ENCODE data around the gene MOSMO.

DNA sequence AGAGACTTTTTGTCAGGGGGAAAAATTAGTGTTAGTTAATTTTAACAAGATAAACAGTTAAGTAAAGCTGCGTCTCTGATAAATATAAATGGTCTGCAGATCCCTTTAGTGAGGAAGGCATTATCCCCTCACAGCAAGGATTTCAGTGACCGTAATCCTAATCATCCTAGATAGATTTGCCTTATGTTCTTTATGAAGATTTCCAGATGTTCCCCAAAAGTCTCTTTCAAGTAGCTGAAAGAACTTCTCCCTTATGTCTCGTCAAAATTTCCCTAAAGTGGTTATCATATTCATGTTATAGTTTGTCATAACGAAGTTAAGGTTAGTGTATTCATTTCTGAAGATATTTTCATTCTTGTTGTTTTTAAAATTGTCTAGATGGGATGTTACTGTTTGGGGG lies 5.6 kb downstream of the MOSMO start:
- TF ChIP-seq, protein P1, sequence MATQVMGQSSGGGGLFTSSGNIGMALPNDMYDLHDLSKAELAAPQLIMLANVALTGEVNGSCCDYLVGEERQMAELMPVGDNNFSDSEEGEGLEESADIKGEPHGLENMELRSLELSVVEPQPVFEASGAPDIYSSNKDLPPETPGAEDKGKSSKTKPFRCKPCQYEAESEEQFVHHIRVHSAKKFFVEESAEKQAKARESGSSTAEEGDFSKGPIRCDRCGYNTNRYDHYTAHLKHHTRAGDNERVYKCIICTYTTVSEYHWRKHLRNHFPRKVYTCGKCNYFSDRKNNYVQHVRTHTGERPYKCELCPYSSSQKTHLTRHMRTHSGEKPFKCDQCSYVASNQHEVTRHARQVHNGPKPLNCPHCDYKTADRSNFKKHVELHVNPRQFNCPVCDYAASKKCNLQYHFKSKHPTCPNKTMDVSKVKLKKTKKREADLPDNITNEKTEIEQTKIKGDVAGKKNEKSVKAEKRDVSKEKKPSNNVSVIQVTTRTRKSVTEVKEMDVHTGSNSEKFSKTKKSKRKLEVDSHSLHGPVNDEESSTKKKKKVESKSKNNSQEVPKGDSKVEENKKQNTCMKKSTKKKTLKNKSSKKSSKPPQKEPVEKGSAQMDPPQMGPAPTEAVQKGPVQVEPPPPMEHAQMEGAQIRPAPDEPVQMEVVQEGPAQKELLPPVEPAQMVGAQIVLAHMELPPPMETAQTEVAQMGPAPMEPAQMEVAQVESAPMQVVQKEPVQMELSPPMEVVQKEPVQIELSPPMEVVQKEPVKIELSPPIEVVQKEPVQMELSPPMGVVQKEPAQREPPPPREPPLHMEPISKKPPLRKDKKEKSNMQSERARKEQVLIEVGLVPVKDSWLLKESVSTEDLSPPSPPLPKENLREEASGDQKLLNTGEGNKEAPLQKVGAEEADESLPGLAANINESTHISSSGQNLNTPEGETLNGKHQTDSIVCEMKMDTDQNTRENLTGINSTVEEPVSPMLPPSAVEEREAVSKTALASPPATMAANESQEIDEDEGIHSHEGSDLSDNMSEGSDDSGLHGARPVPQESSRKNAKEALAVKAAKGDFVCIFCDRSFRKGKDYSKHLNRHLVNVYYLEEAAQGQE (IDR thresholded peaks at IDR 0.05; ENCODE audit: borderline replicate concordance), result no peak
- TF ChIP-seq, protein P1 (CRISPR knock-in tag; IDR thresholded peaks at IDR 0.05; ENCODE audit: low read depth), result no peak
- TF ChIP-seq CHD1 (IDR thresholded peaks at IDR 0.05; ENCODE audit: low read length) (no peak), NUFIP1 (IDR thresholded peaks at IDR 0.05; ENCODE audit: partially characterized antibody) (no peak), ELF4 (CRISPR knock-in tag; IDR thresholded peaks at IDR 0.05) (no peak), PHF21A (IDR thresholded peaks at IDR 0.05; ENCODE audit: borderline replicate concordance, low read depth) (no peak), POLR2AphosphoS5 (IDR thresholded peaks at IDR 0.05; ENCODE audit: control insufficient read depth, insufficient read depth, low read depth, low read length) (no peak), DDX20 (tag; IDR thresholded peaks at IDR 0.05; ENCODE audit: low read depth) (no peak), SMARCA5 (IDR thresholded peaks at IDR 0.05) (no peak), ESRRA (IDR thresholded peaks at IDR 0.05; ENCODE audit: borderline replicate concordance, low read depth) (no peak), MXI1 (IDR thresholded peaks at IDR 0.05; ENCODE audit: low read depth, low read length) (no peak)
- TF ChIP-seq, protein P2, sequence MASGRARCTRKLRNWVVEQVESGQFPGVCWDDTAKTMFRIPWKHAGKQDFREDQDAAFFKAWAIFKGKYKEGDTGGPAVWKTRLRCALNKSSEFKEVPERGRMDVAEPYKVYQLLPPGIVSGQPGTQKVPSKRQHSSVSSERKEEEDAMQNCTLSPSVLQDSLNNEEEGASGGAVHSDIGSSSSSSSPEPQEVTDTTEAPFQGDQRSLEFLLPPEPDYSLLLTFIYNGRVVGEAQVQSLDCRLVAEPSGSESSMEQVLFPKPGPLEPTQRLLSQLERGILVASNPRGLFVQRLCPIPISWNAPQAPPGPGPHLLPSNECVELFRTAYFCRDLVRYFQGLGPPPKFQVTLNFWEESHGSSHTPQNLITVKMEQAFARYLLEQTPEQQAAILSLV (tag; IDR thresholded peaks at IDR 0.05), result no peak
- TF ChIP-seq, protein P3, sequence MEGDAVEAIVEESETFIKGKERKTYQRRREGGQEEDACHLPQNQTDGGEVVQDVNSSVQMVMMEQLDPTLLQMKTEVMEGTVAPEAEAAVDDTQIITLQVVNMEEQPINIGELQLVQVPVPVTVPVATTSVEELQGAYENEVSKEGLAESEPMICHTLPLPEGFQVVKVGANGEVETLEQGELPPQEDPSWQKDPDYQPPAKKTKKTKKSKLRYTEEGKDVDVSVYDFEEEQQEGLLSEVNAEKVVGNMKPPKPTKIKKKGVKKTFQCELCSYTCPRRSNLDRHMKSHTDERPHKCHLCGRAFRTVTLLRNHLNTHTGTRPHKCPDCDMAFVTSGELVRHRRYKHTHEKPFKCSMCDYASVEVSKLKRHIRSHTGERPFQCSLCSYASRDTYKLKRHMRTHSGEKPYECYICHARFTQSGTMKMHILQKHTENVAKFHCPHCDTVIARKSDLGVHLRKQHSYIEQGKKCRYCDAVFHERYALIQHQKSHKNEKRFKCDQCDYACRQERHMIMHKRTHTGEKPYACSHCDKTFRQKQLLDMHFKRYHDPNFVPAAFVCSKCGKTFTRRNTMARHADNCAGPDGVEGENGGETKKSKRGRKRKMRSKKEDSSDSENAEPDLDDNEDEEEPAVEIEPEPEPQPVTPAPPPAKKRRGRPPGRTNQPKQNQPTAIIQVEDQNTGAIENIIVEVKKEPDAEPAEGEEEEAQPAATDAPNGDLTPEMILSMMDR (IDR thresholded peaks at IDR 0.05 in 2 of 3, conservative IDR thresholded peaks at IDR 0.05 in 1 of 3; ENCODE audit: insufficient read depth in 2 of 3, low read depth in 1 of 3, low read length in 3 of 3), result no peak
- TF ChIP-seq, protein P4, sequence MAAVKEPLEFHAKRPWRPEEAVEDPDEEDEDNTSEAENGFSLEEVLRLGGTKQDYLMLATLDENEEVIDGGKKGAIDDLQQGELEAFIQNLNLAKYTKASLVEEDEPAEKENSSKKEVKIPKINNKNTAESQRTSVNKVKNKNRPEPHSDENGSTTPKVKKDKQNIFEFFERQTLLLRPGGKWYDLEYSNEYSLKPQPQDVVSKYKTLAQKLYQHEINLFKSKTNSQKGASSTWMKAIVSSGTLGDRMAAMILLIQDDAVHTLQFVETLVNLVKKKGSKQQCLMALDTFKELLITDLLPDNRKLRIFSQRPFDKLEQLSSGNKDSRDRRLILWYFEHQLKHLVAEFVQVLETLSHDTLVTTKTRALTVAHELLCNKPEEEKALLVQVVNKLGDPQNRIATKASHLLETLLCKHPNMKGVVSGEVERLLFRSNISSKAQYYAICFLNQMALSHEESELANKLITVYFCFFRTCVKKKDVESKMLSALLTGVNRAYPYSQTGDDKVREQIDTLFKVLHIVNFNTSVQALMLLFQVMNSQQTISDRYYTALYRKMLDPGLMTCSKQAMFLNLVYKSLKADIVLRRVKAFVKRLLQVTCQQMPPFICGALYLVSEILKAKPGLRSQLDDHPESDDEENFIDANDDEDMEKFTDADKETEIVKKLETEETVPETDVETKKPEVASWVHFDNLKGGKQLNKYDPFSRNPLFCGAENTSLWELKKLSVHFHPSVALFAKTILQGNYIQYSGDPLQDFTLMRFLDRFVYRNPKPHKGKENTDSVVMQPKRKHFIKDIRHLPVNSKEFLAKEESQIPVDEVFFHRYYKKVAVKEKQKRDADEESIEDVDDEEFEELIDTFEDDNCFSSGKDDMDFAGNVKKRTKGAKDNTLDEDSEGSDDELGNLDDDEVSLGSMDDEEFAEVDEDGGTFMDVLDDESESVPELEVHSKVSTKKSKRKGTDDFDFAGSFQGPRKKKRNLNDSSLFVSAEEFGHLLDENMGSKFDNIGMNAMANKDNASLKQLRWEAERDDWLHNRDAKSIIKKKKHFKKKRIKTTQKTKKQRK (IDR thresholded peaks at IDR 0.05; ENCODE audit: borderline replicate concordance, low read depth, low read length), result no peak
- TF ChIP-seq, protein P5, sequence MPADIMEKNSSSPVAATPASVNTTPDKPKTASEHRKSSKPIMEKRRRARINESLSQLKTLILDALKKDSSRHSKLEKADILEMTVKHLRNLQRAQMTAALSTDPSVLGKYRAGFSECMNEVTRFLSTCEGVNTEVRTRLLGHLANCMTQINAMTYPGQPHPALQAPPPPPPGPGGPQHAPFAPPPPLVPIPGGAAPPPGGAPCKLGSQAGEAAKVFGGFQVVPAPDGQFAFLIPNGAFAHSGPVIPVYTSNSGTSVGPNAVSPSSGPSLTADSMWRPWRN (IDR thresholded peaks at IDR 0.05; ENCODE audit: low read depth), result no peak
